SK-N-MC (cell line): ENCODE results near the gene SDR42E1.

Experiments
- EZH2 ChIP-seq: fragments of 200-600 bp; sonication (generic); IDR thresholded peaks from one replicate; pipeline ENCODE4 v1.6.1; 2017; ENCODE audit warnings: antibody characterized with exemption
- FOXP2 ChIP-seq: optimal IDR thresholded peaks from 2 replicates; pipeline ENCODE3; 2011; ENCODE audit warnings: mild to moderate bottlenecking, moderate library complexity; ENCODE audit not compliant: insufficient read depth; ENCODE audit errors: extremely low read length, control extremely low read depth
- POLR2AphosphoS5 ChIP-seq: IDR thresholded peaks from 2 replicates; pipeline ENCODE4 v1.6.1; 2012; ENCODE audit warnings: mild to moderate bottlenecking, low read depth, low read length, borderline replicate concordance

- no peak for TF ChIP-seq POLR2AphosphoS5
- no peak for TF ChIP-seq EZH2
- no peak for TF ChIP-seq FOXP2
Observed at GRCh38 chr16:82047787-82048186, 36.5 kb upstream of the SDR42E1 start.
